A172 (cell line): Measurements from ENCODE around the gene INPP5A. TPM values are rescaled to one million over a fixed set of nuclear protein-coding genes. Genes with fewer than 3 reads are reported as not detected.

Experiments used
- DNase-seq: peaks from one replicate; pipeline ENCODE4 v3.0.0-alpha.2; 2015; ENCODE audit warnings: low spot score
- total RNA-seq: library from RNA; depleted of rRNA; stranded (reverse); fragments of >200 nt; shearing (Covaris generic); gene quantifications from 2 replicates; pipeline ENCODE4 v1.2.3, GENCODE V29; 2014

Gene INPP5A
- total RNA-seq, 1 experiment from 2014 or later: 13.1 TPM

- DNase-seq: no peak
Measured at GRCh38 chr10:132740588-132740987, 203.0 kb downstream of the INPP5A start.

GRCh38 chr10:132742167-132742836, 204.7 kb downstream of the INPP5A start:
- no peak for DNase-seq

- no peak for DNase-seq
Measured at GRCh38 chr10:132742837-132743194, 205.2 kb downstream of the INPP5A start.

GRCh38 chr10:132743196-132743924, 205.8 kb downstream of the INPP5A start:
- DNase-seq: peak; percentile 74

GRCh38 chr10:132743925-132744490, 206.4 kb downstream of the INPP5A start:
- DNase-seq: peak; percentile 6

GRCh38 chr10:132744839-132745238, 207.3 kb downstream of the INPP5A start:
- no peak for DNase-seq

GRCh38 chr10:132745511-132745910, 207.9 kb downstream of the INPP5A start:
- DNase-seq: no peak

- no peak for DNase-seq
Measured at GRCh38 chr10:132745971-132746370, 208.4 kb downstream of the INPP5A start.

GRCh38 chr10:132746386-132746785, 208.8 kb downstream of the INPP5A start:
- no peak for DNase-seq

- no peak for DNase-seq
Measured at GRCh38 chr10:132746801-132747625, 209.4 kb downstream of the INPP5A start.

- no peak for DNase-seq
Measured at GRCh38 chr10:132748135-132748534, 210.5 kb downstream of the INPP5A start.

- DNase-seq: no peak
Measured at GRCh38 chr10:132748545-132749370, 211.2 kb downstream of the INPP5A start.

GRCh38 chr10:132749371-132749795, 211.8 kb downstream of the INPP5A start:
- no peak for DNase-seq

GRCh38 chr10:132750936-132751335, 213.3 kb downstream of the INPP5A start:
- DNase-seq: no peak

- DNase-seq: no peak
Measured at GRCh38 chr10:132752378-132752777, 214.8 kb downstream of the INPP5A start.

GRCh38 chr10:132752961-132753360, 215.4 kb downstream of the INPP5A start:
- DNase-seq: no peak

GRCh38 chr10:132753596-132753995, 216.0 kb downstream of the INPP5A start:
- DNase-seq: no peak

- no peak for DNase-seq
Measured at GRCh38 chr10:132754071-132754470, 216.5 kb downstream of the INPP5A start.

- DNase-seq: no peak
Measured at GRCh38 chr10:132755166-132755711, 217.7 kb downstream of the INPP5A start.

GRCh38 chr10:132756591-132756990, 219.0 kb downstream of the INPP5A start:
- DNase-seq: no peak

- DNase-seq: no peak
Measured at GRCh38 chr10:132757171-132757570, 219.6 kb downstream of the INPP5A start.
